ENCODE results near the gene ABCB4. TPM values are rescaled to one million over a fixed set of nuclear protein-coding genes. Genes with fewer than 3 reads are reported as not detected.

Gene ABCB4
- total RNA-seq, 1 experiment from 2014 or later: 0.20 TPM

DNA sequence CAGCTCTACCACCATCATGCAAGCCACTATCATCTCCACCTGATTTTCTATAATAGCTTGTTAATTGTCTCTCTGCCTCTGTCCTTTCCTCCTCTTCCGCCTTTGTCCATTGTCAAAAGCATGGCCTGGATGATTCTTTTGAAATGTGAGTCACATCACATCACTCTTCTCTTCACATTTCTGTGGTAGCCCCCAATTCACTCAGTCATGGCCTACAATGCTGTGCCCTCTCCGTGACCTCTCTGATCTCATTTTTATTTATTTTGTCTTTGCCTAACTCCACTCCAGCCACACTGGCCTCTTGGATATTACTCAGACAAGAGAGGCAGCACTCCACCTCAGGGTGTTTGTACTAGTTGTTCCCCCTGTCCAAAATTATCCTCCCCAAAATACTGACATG is 4.9 kb upstream of the ABCB4 start:
- Histone ChIP-seq H2BK20ac (ENCODE audit: low read depth, low read length, poor library complexity, severe bottlenecking) (no peak overlapping the region), H2BK15ac (ENCODE audit: low read depth, low read length) (no peak overlapping the region), H3K23ac (ENCODE audit: insufficient read length, low read depth, low read length) (no peak overlapping the region), H3K18ac (ENCODE audit: insufficient read length, low read depth, low read length) (no peak overlapping the region), H4K91ac (ENCODE audit: insufficient read length, low read depth, low read length) (no peak overlapping the region), H2BK5ac (ENCODE audit: insufficient read length, low read length) (no peak overlapping the region), H2AFZ (ENCODE audit: low read length) (no peak overlapping the region), H3T11ph (ENCODE audit: low read length) (no peak overlapping the region), H3K79me2 (ENCODE audit: insufficient read depth, low read length) (no peaks in the 10 kb centered on the region), H2AK5ac (ENCODE audit: insufficient read length, low read length) (no peak overlapping the region), H3K4me1 (ENCODE audit: insufficient read depth, low read length) (no peaks in the 10 kb centered on the region), H2BK120ac (ENCODE audit: low read depth, low read length, poor library complexity, severe bottlenecking) (no peak overlapping the region), H3K9ac (ENCODE audit: extremely low read depth, insufficient read length, low read length) (no peak overlapping the region), H3K23me2 (ENCODE audit: insufficient read length, low read depth, low read length, poor library complexity, severe bottlenecking) (peaks cover 4% of the 10 kb centered on the region), H4K5ac (ENCODE audit: insufficient read length, low read depth, low read length) (no peak overlapping the region), H4K20me1 (ENCODE audit: control insufficient read depth, insufficient read depth, insufficient read length) (no peaks in the 10 kb centered on the region), H3K27me3 (ENCODE audit: insufficient read depth, low read length) (peaks cover 5% of the 10 kb centered on the region; the same call in 1 of the 2 replicates), H2BK12ac (ENCODE audit: insufficient read length, low read depth, low read length) (no peak overlapping the region), H3K56ac (ENCODE audit: insufficient read length, low read depth, low read length) (no peak overlapping the region), H4K8ac (replicated peaks; ENCODE audit: insufficient read length, low read depth, low read length) (no peak overlapping the region), H3K14ac (ENCODE audit: insufficient read depth, low read length) (no peak overlapping the region), H3K4me2 (ENCODE audit: insufficient read depth, insufficient read length, low read length) (no peak overlapping the region), H3K79me1 (ENCODE audit: insufficient read depth, low read depth, low read length, poor library complexity, severe bottlenecking) (no peaks in the 10 kb centered on the region), H3K27ac (ENCODE audit: insufficient read length, low read depth, low read length) (no peak overlapping the region), H3K9me3 (ENCODE audit: control insufficient read depth, low read depth, low read length) (no peaks in the 10 kb centered on the region), H3K4ac (ENCODE audit: low read depth, low read length) (no peak overlapping the region)
- TF ChIP-seq, protein P1, sequence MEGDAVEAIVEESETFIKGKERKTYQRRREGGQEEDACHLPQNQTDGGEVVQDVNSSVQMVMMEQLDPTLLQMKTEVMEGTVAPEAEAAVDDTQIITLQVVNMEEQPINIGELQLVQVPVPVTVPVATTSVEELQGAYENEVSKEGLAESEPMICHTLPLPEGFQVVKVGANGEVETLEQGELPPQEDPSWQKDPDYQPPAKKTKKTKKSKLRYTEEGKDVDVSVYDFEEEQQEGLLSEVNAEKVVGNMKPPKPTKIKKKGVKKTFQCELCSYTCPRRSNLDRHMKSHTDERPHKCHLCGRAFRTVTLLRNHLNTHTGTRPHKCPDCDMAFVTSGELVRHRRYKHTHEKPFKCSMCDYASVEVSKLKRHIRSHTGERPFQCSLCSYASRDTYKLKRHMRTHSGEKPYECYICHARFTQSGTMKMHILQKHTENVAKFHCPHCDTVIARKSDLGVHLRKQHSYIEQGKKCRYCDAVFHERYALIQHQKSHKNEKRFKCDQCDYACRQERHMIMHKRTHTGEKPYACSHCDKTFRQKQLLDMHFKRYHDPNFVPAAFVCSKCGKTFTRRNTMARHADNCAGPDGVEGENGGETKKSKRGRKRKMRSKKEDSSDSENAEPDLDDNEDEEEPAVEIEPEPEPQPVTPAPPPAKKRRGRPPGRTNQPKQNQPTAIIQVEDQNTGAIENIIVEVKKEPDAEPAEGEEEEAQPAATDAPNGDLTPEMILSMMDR (conservative IDR thresholded peaks at IDR 0.05): no peak
- H3K4me3 Mint-ChIP-seq: no peak overlapping the region
- H3K27ac Mint-ChIP-seq: no peak overlapping the region
- DNase-seq: no peak
- WGBS (ENCODE audit: extremely low coverage, insufficient read length, low lambda C conversion rate): no CpG with 5 or more reads among the region's 2 CpGs
- no peaks in the 10 kb centered on the region for H3K9me3 Mint-ChIP-seq
- no peaks in the 10 kb centered on the region for H3K36me3 Mint-ChIP-seq (ENCODE audit: insufficient read depth in 1 of 3, low read depth in 3 of 3)
- H3K4me1 Mint-ChIP-seq: no peaks in the 10 kb centered on the region
- peaks cover 18% of the 10 kb centered on the region for H3K27me3 Mint-ChIP-seq (ENCODE audit: low read depth)
